SH-SY5Y (cell line): Measurements from ENCODE around the gene SKA2.

Experiments
- GATA2 ChIP-seq: IDR thresholded peaks from 2 replicates; pipeline ENCODE4 v1.6.1; 2011; ENCODE audit warnings: mild to moderate bottlenecking, low read depth, low read length
- GATA3 ChIP-seq: IDR thresholded peaks from 2 replicates; pipeline ENCODE4 v1.6.1; 2011; ENCODE audit warnings: low read depth, mild to moderate bottlenecking, low read length, moderate library complexity

- TF ChIP-seq GATA2 = no peak
- TF ChIP-seq GATA3 = no peak
These were observed 80.5 kb downstream of the SKA2 start for GRCh38 chr17:59074494-59074893.
